ENCODE data around the gene CCDC88B. TPM values are rescaled to one million over a fixed set of nuclear protein-coding genes. Genes with fewer than 3 reads are reported as not detected.

The CCDC88B gene
- total RNA-seq, 1 donor from 2014 or later, result 0.99 TPM

- H3K27me3 Mint-ChIP-seq (ENCODE audit: low read depth), result peaks cover 6% of the 10 kb centered on the region
- no peaks in the 10 kb centered on the region for H3K9me3 Mint-ChIP-seq (ENCODE audit: low read depth)
- H3K27ac Mint-ChIP-seq (ENCODE audit: unreplicated experiment), result peak overlapping the region; percentile 89
- H3K4me3 Mint-ChIP-seq (ENCODE audit: unreplicated experiment), result peak overlapping the region; percentile 40
- no peaks in the 10 kb centered on the region for H3K36me3 Mint-ChIP-seq (ENCODE audit: low read depth)
- DNase-seq (ENCODE audit: low spot score), result no peak
- peaks cover 14% of the 10 kb centered on the region for H3K4me1 Mint-ChIP-seq (ENCODE audit: low read depth)
- no peak for TF ChIP-seq CTCF (IDR thresholded peaks at IDR 0.05)
These were observed 56.1 kb downstream of the CCDC88B start for GRCh38 chr11:64396079-64396591.

DNA sequence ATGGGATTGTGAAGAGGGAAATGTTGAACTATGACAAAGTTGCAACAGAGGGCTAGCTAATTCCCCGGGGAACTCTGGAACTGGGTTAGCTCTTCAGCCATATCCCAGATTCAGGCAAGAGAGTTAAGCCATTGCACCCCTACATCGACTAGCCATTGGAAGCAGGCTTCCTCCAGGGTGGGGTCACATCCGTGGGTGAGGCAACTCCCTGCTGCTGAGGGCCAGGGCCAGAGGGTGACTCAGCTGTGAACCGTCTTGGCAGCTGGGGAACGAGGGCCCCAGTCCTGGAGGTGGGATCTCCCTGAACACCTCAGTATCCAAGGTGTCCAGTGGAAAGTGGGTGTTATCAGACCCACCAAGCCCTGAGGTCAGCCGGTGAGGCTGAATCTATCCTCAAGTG lies 60.1 kb downstream of the CCDC88B start:
- peaks cover 2% of the 10 kb centered on the region for H3K36me3 Mint-ChIP-seq (ENCODE audit: low read depth)
- H3K4me3 Mint-ChIP-seq (ENCODE audit: unreplicated experiment), result no peak overlapping the region
- no peak for TF ChIP-seq CTCF (IDR thresholded peaks at IDR 0.05)
- H3K9me3 Mint-ChIP-seq (ENCODE audit: low read depth), result no peaks in the 10 kb centered on the region
- peaks cover 8% of the 10 kb centered on the region for H3K27me3 Mint-ChIP-seq (ENCODE audit: low read depth)
- no peak for DNase-seq (ENCODE audit: low spot score)
- no peak overlapping the region for H3K27ac Mint-ChIP-seq (ENCODE audit: unreplicated experiment)
- H3K4me1 Mint-ChIP-seq (ENCODE audit: low read depth), result peaks cover 19% of the 10 kb centered on the region

GRCh38 chr11:64400667-64401066 lies 60.7 kb downstream of the CCDC88B start:
- no peak overlapping the region for H3K27ac Mint-ChIP-seq (ENCODE audit: unreplicated experiment)
- no peak for TF ChIP-seq CTCF (IDR thresholded peaks at IDR 0.05)
- H3K4me1 Mint-ChIP-seq (ENCODE audit: low read depth), result peaks cover 20% of the 10 kb centered on the region
- no peak overlapping the region for H3K4me3 Mint-ChIP-seq (ENCODE audit: unreplicated experiment)
- DNase-seq (ENCODE audit: low spot score), result no peak
- no peaks in the 10 kb centered on the region for H3K9me3 Mint-ChIP-seq (ENCODE audit: low read depth)
- peaks cover 8% of the 10 kb centered on the region for H3K27me3 Mint-ChIP-seq (ENCODE audit: low read depth)
- H3K36me3 Mint-ChIP-seq (ENCODE audit: low read depth), result peaks cover 2% of the 10 kb centered on the region

DNA sequence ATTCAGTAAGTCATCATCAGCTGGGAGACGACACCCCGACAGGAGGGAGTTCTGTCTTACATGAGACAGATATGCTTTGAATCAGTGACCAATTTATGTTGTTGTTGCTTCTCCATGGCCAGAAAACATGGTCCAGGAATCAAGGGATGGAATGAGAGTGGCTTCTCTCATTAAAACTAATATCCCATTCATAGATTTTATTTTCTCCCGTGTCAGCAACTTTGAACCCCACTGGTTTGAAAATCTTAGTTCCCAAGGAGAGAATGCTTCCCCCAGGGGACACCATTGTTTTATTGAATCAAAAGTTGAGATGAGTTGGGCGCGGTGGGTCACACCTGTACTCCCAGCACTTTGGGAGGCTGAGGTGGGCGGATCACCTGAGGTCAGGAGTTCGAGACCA lies 61.8 kb downstream of the CCDC88B start:
- no peak for DNase-seq (ENCODE audit: low spot score)
- H3K27me3 Mint-ChIP-seq (ENCODE audit: low read depth), result peaks cover 8% of the 10 kb centered on the region
- no peak for TF ChIP-seq CTCF (IDR thresholded peaks at IDR 0.05)
- H3K27ac Mint-ChIP-seq (ENCODE audit: unreplicated experiment), result no peak overlapping the region
- no peaks in the 10 kb centered on the region for H3K9me3 Mint-ChIP-seq (ENCODE audit: low read depth)
- no peak overlapping the region for H3K4me3 Mint-ChIP-seq (ENCODE audit: unreplicated experiment)
- H3K4me1 Mint-ChIP-seq (ENCODE audit: low read depth), result peaks cover 18% of the 10 kb centered on the region
- H3K36me3 Mint-ChIP-seq (ENCODE audit: low read depth), result peaks cover 2% of the 10 kb centered on the region

DNA sequence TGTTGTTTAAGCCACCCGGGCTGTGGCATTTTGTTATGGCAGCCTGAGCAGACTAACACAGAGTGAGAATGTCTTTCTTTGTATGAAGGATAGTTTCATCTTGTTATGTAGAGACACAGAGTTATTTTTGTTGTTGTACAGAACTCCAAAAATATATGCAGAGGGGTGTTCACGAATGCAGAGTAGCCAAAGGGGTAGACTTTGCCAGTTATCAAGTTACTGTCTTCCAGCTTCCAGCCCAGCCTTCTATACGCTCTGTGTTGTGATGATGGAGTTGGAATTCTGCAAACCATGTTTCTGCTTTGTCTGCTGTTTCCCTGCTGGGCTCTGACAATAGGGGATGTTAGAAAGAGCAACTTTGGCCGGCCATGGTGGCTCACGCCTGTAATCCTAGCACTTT lies 63.1 kb downstream of the CCDC88B start:
- DNase-seq (ENCODE audit: low spot score), result no peak
- Mint-ChIP-seq H3K27ac (ENCODE audit: unreplicated experiment) (no peak overlapping the region), H3K4me1 (ENCODE audit: low read depth) (peaks cover 18% of the 10 kb centered on the region), H3K36me3 (ENCODE audit: low read depth) (peaks cover 2% of the 10 kb centered on the region), H3K4me3 (ENCODE audit: unreplicated experiment) (no peak overlapping the region), H3K9me3 (ENCODE audit: low read depth) (no peaks in the 10 kb centered on the region), H3K27me3 (ENCODE audit: low read depth) (peaks cover 10% of the 10 kb centered on the region)
- no peak for TF ChIP-seq CTCF (IDR thresholded peaks at IDR 0.05)
